ENCODE data around the gene KRT38. TPM values are rescaled to one million over a fixed set of nuclear protein-coding genes. Genes with fewer than 3 reads are reported as not detected.

KRT38 gene
- total and polyA plus RNA-seq, 2 of the 8 experiments (the other 6 are each of a cell fraction or from before 2014, with no cell fraction given) = not detected

- Histone ChIP-seq H3K4me2 (ENCODE audit: insufficient read depth in 1 of 2, low read depth in 2 of 2, low read length in 2 of 2) (no peak overlapping the region), H2BK12ac (ENCODE audit: low read depth, low read length) (no peak overlapping the region), H2BK120ac (replicated peaks; ENCODE audit: low read depth, low read length) (no peak overlapping the region), H3K36me3 (ENCODE audit: control insufficient read depth in 2 of 4, insufficient read depth in 4 of 4, low read length in 3 of 4) (no peaks in the 10 kb centered on the region), H3K79me2 (ENCODE audit: control insufficient read depth in 1 of 2, insufficient read depth in 2 of 2, low read length in 2 of 2) (no peaks in the 10 kb centered on the region), H3K4ac (replicated peaks; ENCODE audit: insufficient read length, low read depth, low read length) (no peak overlapping the region), H3K27ac (ENCODE audit: low read depth, low read length) (no peak overlapping the region), H4K91ac (replicated peaks; ENCODE audit: insufficient read length, low read length) (no peak overlapping the region), H2BK5ac (ENCODE audit: low read depth, low read length) (no peak overlapping the region), H2BK20ac (ENCODE audit: low read length) (0 out of 2 replicates have a peak overlapping the region, but pooled peaks have one; percentile 3), H3K4me3 (ENCODE audit: extremely low read depth in 1 of 4, insufficient read depth in 2 of 4, low read depth in 3 of 4, low read length in 4 of 4) (no peak overlapping the region), H3K14ac (ENCODE audit: insufficient read length) (no peak overlapping the region), H3K9me3 (ENCODE audit: insufficient read depth in 2 of 2, low read depth in 1 of 2, low read length in 1 of 2) (no peaks in the 10 kb centered on the region), H4K8ac (ENCODE audit: extremely low read depth, insufficient read depth, low read length) (no peak overlapping the region), H2BK15ac (ENCODE audit: low read length) (no peak overlapping the region), H3K23me2 (ENCODE audit: low read depth, low read length) (no peaks in the 10 kb centered on the region), H3K27me3 (replicated peaks in 1 of 4; ENCODE audit: control insufficient read depth in 3 of 4, extremely low read depth in 1 of 4, insufficient read depth in 3 of 4, low read length in 3 of 4) (no peaks in the 10 kb centered on the region), H3K79me1 (ENCODE audit: low read depth, low read length) (no peaks in the 10 kb centered on the region), H3K18ac (ENCODE audit: extremely low read depth, low read length) (no peak overlapping the region), H2AK5ac (ENCODE audit: low read depth, low read length) (no peak overlapping the region), H4K5ac (ENCODE audit: insufficient read length, low read depth, low read length) (no peak overlapping the region), H3K4me1 (replicated peaks in 1 of 4; ENCODE audit: control insufficient read depth in 3 of 4, insufficient read depth in 4 of 4, low read length in 3 of 4) (peaks cover 0 to 3% (median 0%) of the 10 kb centered on the region in 4 experiments; a peak in 1 of 7 replicates), H2AFZ (ENCODE audit: low read length) (no peak overlapping the region), H3K9ac (replicated peaks in 1 of 4; ENCODE audit: extremely low read depth in 1 of 4, low read depth in 3 of 4, low read length in 3 of 4) (no peak overlapping the region), H3K23ac (ENCODE audit: insufficient read length) (no peak overlapping the region), H4K20me1 (replicated peaks in 1 of 2; ENCODE audit: control insufficient read depth in 1 of 2, insufficient read depth in 2 of 2, low read length in 2 of 2) (no peaks in the 10 kb centered on the region), H3K56ac (replicated peaks; ENCODE audit: insufficient read length, low read depth, low read length) (no peak overlapping the region)
- ChIA-PET CTCF (ENCODE audit: partially characterized antibody) (interaction anchor here (0.7 to 2.0 kb wide), 7 partner anchors 11 to 219 kb away, joined by 3 to 14 read pairs (median 3); no protein-coding TSS in a partner anchor), POLR2A (ENCODE audit: partially characterized antibody) (no interaction called here)
- TF ChIP-seq, protein P1, sequence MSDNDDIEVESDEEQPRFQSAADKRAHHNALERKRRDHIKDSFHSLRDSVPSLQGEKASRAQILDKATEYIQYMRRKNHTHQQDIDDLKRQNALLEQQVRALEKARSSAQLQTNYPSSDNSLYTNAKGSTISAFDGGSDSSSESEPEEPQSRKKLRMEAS (IDR thresholded peaks at IDR 0.05) = no peak
- no peak for TF ChIP-seq TEAD4 (IDR thresholded peaks at IDR 0.05; ENCODE audit: low read depth, low read length)
- no peak for TF ChIP-seq TBP (IDR thresholded peaks at IDR 0.05; ENCODE audit: low read depth, low read length)
- no peak for TF ChIP-seq CHD2 (IDR thresholded peaks at IDR 0.05; ENCODE audit: low read length)
- no peak for TF ChIP-seq JUND (IDR thresholded peaks at IDR 0.05; ENCODE audit: low read length)
- TF ChIP-seq RAD21 (IDR thresholded peaks at IDR 0.05 in 1 of 2, conservative IDR thresholded peaks at IDR 0.05 in 1 of 2; ENCODE audit: low read depth in 2 of 2, low read length in 2 of 2) = no peak
- TF ChIP-seq SUZ12 (IDR thresholded peaks at IDR 0.05; ENCODE audit: low read length) = no peak
- no peak for TF ChIP-seq TAF1 (IDR thresholded peaks at IDR 0.05; ENCODE audit: low read depth, low read length)
- 83% methylated on average over 7 of the region's 7 CpGs; no CpG with 5 or more reads in 1 of the 2 experiments for WGBS, 2 experiments (ENCODE audit: extremely low coverage in 1 of 2, insufficient coverage in 1 of 2, insufficient read length in 1 of 2, insufficient replicate concordance in 2 of 2, low coverage in 1 of 2, low lambda C conversion rate in 2 of 2, missing lambda C conversion rate in 1 of 2)
- no peak for DNase-seq (ENCODE audit: low read depth in 1 of 2, low spot score in 2 of 2)
- no peak for FAIRE-seq
Measured at GRCh38 chr17:41429667-41430066, 11.1 kb downstream of the KRT38 start.

All from H1 (cell line).